H9 (cell line): Measurements from ENCODE around the gene GSTO2. TPM values are rescaled to one million over a fixed set of nuclear protein-coding genes. Genes with fewer than 3 reads are reported as not detected.

Experiments
- DNase-seq: peaks from one replicate; pipeline ENCODE4 v3.0.0-alpha.2; 2017
- H2AFZ ChIP-seq: one replicate; pipeline ENCODE4 v1.6.1; 2013; ENCODE audit warnings: mild to moderate bottlenecking, low read length, control low read depth, moderate library complexity
- H2AK5ac ChIP-seq: 2 replicates; pipeline ENCODE4 v1.6.1; 2013; ENCODE audit warnings: low read length, control low read depth, mixed read lengths; ENCODE audit not compliant: insufficient read length
- H2BK120ac ChIP-seq: one replicate; pipeline ENCODE4 v1.6.1; 2013; ENCODE audit warnings: low read depth, mild to moderate bottlenecking, low read length, control low read depth, inconsistent platforms; ENCODE audit not compliant: poor library complexity, severe bottlenecking
- H2BK12ac ChIP-seq: 2 replicates; pipeline ENCODE4 v1.6.1; 2013; ENCODE audit warnings: low read length, control low read depth, mixed read lengths, low read depth; ENCODE audit not compliant: insufficient read length
- H2BK15ac ChIP-seq: 2 replicates; pipeline ENCODE4 v1.6.1; 2013; ENCODE audit warnings: low read depth, low read length, control low read depth
- H2BK20ac ChIP-seq: one replicate; pipeline ENCODE4 v1.6.1; 2013; ENCODE audit warnings: low read depth, mild to moderate bottlenecking, low read length, control low read depth, inconsistent platforms; ENCODE audit not compliant: poor library complexity, severe bottlenecking
- H2BK5ac ChIP-seq: 2 replicates; pipeline ENCODE4 v1.6.1; 2013; ENCODE audit warnings: low read length, control low read depth, mixed read lengths; ENCODE audit not compliant: insufficient read length
- H3K14ac ChIP-seq: 2 replicates; pipeline ENCODE4 v1.6.1; 2013; ENCODE audit warnings: low read length, control low read depth; ENCODE audit not compliant: insufficient read depth
- H3K18ac ChIP-seq: 2 replicates; pipeline ENCODE4 v1.6.1; 2013; ENCODE audit warnings: low read depth, mild to moderate bottlenecking, mixed read lengths, low read length, control low read depth; ENCODE audit not compliant: insufficient read length
- H3K23ac ChIP-seq: 2 replicates; pipeline ENCODE4 v1.6.1; 2013; ENCODE audit warnings: low read length, control low read depth, mixed read lengths, low read depth; ENCODE audit not compliant: insufficient read length
- H3K23me2 ChIP-seq: 2 replicates; pipeline ENCODE4 v1.6.1; 2013; ENCODE audit warnings: low read depth, mild to moderate bottlenecking, mixed read lengths, low read length, control low read depth; ENCODE audit not compliant: insufficient read length, poor library complexity, severe bottlenecking
- H3K27ac ChIP-seq: 2 replicates; pipeline ENCODE4 v1.5.1; 2013; ENCODE audit warnings: low read length, control low read depth, mixed read lengths, low read depth; ENCODE audit not compliant: insufficient read length
- H3K27me3 ChIP-seq: 2 replicates; pipeline ENCODE4 v1.6.1; 2013; ENCODE audit warnings: low read length, control low read depth, inconsistent platforms; ENCODE audit not compliant: insufficient read depth
- H3K4ac ChIP-seq: 2 replicates; pipeline ENCODE4 v1.6.1; 2013; ENCODE audit warnings: low read depth, mild to moderate bottlenecking, control low read depth, inconsistent platforms, low read length, moderate library complexity
- H3K4me1 ChIP-seq: 2 replicates; pipeline ENCODE4 v1.6.1; 2013; ENCODE audit warnings: low read length, control low read depth, inconsistent platforms; ENCODE audit not compliant: insufficient read depth
- H3K4me2 ChIP-seq: 2 replicates; pipeline ENCODE4 v1.6.1; 2013; ENCODE audit warnings: low read length, control low read depth, mixed read lengths; ENCODE audit not compliant: insufficient read length, insufficient read depth
- H3K56ac ChIP-seq: 2 replicates; pipeline ENCODE4 v1.6.1; 2013; ENCODE audit warnings: low read depth, mild to moderate bottlenecking, mixed read lengths, low read length, control low read depth; ENCODE audit not compliant: insufficient read length
- H3K79me1 ChIP-seq: 2 replicates; pipeline ENCODE4 v1.6.1; 2013; ENCODE audit warnings: low read depth, mild to moderate bottlenecking, moderate library complexity, low read length, control low read depth, inconsistent platforms; ENCODE audit not compliant: insufficient read depth, poor library complexity, severe bottlenecking
- H3K79me2 ChIP-seq: 2 replicates; pipeline ENCODE4 v1.6.1; 2013; ENCODE audit warnings: low read length, control low read depth, inconsistent platforms; ENCODE audit not compliant: insufficient read depth
- H3K9ac ChIP-seq: 2 replicates; pipeline ENCODE4 v1.6.1; 2013; ENCODE audit warnings: low read length, control low read depth, mixed read lengths; ENCODE audit not compliant: insufficient read length; ENCODE audit errors: extremely low read depth
- H3K9me3 ChIP-seq: one replicate; pipeline ENCODE4 v1.6.1; 2013; ENCODE audit warnings: low read depth, low read length, inconsistent platforms; ENCODE audit not compliant: control insufficient read depth
- H3T11ph ChIP-seq: one replicate; pipeline ENCODE4 v1.6.1; 2013; ENCODE audit warnings: mild to moderate bottlenecking, low read length, control low read depth, inconsistent platforms
- H4K20me1 ChIP-seq: one replicate; pipeline ENCODE4 v1.6.1; 2013; ENCODE audit not compliant: control insufficient read depth, insufficient read length, insufficient read depth
- H4K5ac ChIP-seq: 2 replicates; pipeline ENCODE4 v1.6.1; 2013; ENCODE audit warnings: low read depth, mild to moderate bottlenecking, mixed read lengths, low read length, control low read depth; ENCODE audit not compliant: insufficient read length
- H4K8ac ChIP-seq: replicated peaks from 2 replicates; pipeline ENCODE4 v1.6.1; 2013; ENCODE audit warnings: low read length, control low read depth, mixed read lengths, low read depth; ENCODE audit not compliant: insufficient read length
- H4K91ac ChIP-seq: 2 replicates; pipeline ENCODE4 v1.6.1; 2013; ENCODE audit warnings: low read depth, mild to moderate bottlenecking, moderate library complexity, mixed read lengths, low read length, control low read depth; ENCODE audit not compliant: insufficient read length
- H3K27ac Mint-ChIP-seq, 3 experiments: 2 replicates in 2 of 3; 3 replicates in 1 of 3; pipeline ENCODE4 v1.8.0; 2020 to 2021; ENCODE audit warnings: mixed read lengths in 3 of 3, mild to moderate bottlenecking in 1 of 3, moderate library complexity in 1 of 3
- H3K27me3 Mint-ChIP-seq: 2 replicates; pipeline ENCODE4 v1.8.0; 2021; ENCODE audit warnings: low read depth, mild to moderate bottlenecking, moderate library complexity, mixed read lengths
- H3K36me3 Mint-ChIP-seq, 3 experiments: 2 replicates in 2 of 3; 3 replicates in 1 of 3; pipeline ENCODE4 v1.8.0; 2020 to 2021; ENCODE audit warnings: low read depth in 3 of 3, mixed read lengths in 3 of 3; ENCODE audit not compliant: insufficient read depth in 1 of 3
- H3K4me1 Mint-ChIP-seq, 2 experiments: 2 replicates each; pipeline ENCODE4 v1.8.0; 2020; ENCODE audit warnings: mixed read lengths in 2 of 2
- H3K4me3 Mint-ChIP-seq, 2 experiments: 2 replicates in 1 of 2; 3 replicates in 1 of 2; pipeline ENCODE4 v1.8.0; 2020 to 2021; ENCODE audit warnings: mild to moderate bottlenecking in 2 of 2, mixed read lengths in 2 of 2, moderate library complexity in 1 of 2
- H3K9me3 Mint-ChIP-seq, 2 experiments: 2 replicates in 1 of 2; 3 replicates in 1 of 2; pipeline ENCODE4 v1.8.0; 2020; ENCODE audit warnings: mild to moderate bottlenecking in 2 of 2, mixed read lengths in 2 of 2, moderate library complexity in 1 of 2
- WGBS: extraction: QIAGEN DNeasy Blood & Tissue Kit; methylation state at CpG from one replicate; pipeline ENCODE4 v1.1.7; 2013; ENCODE audit warnings: missing lambda C conversion rate, low lambda C conversion rate, mixed read lengths; ENCODE audit not compliant: insufficient read length; ENCODE audit errors: extremely low coverage; 5-methylcytosine and 5-hydroxymethylcytosine counted together
- total RNA-seq: library from RNA; stranded (reverse); gene quantifications from 2 replicates; pipeline ENCODE4 v1.2.1, GENCODE V29; 2021
- TF ChIP-seq, protein P1 (sequence below): fragments of 200-600 bp; sonication (generic); conservative IDR thresholded peaks from 3 replicates; pipeline ENCODE4 v1.8.0; 2021; ENCODE audit warnings: antibody characterized with exemption, mild to moderate bottlenecking

The GSTO2 gene
- total RNA-seq, 1 experiment from 2014 or later: 14.5 TPM

DNA sequence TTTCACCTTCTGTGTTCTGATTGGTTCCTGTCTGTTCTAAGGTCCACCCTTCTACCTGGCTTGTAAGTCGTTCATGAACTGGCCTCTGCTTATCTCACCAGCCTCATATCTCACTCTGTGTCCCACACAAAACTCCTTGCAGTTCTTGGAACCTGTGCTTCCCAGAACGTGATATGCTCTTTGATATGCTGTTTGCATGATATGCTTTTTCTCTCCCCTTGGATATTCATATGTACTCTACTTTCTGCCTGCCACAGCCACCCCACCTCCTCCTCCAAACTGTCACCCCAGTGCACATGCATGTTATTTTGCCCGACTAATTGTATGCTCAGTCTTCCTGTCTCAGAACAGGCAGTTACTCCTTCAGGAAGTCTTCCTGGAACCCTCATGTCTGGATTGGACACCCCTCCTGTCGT is 71.1 kb downstream of the GSTO2 start:
- H3K36me3 Mint-ChIP-seq: peaks cover 0 to 5% (median 0%) of the 10 kb centered on the region in 3 experiments; a peak in 1 of 7 replicates
- peaks cover 8% of the 10 kb centered on the region; the same call in 1 of the 2 replicates for H3K4me1 ChIP-seq
- no peak overlapping the region for H4K91ac ChIP-seq
- no peak overlapping the region for H3K56ac ChIP-seq
- H3K79me1 ChIP-seq: no peaks in the 10 kb centered on the region
- H2BK5ac ChIP-seq: no peak overlapping the region
- H3K23me2 ChIP-seq: peaks cover 12% of the 10 kb centered on the region
- H2AK5ac ChIP-seq: no peak overlapping the region
- no peak overlapping the region for H3K4me2 ChIP-seq
- TF ChIP-seq, protein P1, sequence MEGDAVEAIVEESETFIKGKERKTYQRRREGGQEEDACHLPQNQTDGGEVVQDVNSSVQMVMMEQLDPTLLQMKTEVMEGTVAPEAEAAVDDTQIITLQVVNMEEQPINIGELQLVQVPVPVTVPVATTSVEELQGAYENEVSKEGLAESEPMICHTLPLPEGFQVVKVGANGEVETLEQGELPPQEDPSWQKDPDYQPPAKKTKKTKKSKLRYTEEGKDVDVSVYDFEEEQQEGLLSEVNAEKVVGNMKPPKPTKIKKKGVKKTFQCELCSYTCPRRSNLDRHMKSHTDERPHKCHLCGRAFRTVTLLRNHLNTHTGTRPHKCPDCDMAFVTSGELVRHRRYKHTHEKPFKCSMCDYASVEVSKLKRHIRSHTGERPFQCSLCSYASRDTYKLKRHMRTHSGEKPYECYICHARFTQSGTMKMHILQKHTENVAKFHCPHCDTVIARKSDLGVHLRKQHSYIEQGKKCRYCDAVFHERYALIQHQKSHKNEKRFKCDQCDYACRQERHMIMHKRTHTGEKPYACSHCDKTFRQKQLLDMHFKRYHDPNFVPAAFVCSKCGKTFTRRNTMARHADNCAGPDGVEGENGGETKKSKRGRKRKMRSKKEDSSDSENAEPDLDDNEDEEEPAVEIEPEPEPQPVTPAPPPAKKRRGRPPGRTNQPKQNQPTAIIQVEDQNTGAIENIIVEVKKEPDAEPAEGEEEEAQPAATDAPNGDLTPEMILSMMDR: no peak
- no CpG with 5 or more reads among the region's 4 CpGs for WGBS
- no peak overlapping the region for H2AFZ ChIP-seq
- DNase-seq: no peak
- H3K4me3 Mint-ChIP-seq: peak overlapping the region in 1 of 2 experiments; percentile 57; a peak in 3 of 5 replicates
- peaks cover 11% of the 10 kb centered on the region; the same call in 1 of the 2 replicates for H3K79me2 ChIP-seq
- no peak overlapping the region for H4K5ac ChIP-seq
- H2BK20ac ChIP-seq: no peak overlapping the region
- no peak overlapping the region for H3K9ac ChIP-seq
- H3K4ac ChIP-seq: no peak overlapping the region
- H3K27ac ChIP-seq: no peak overlapping the region
- no peak overlapping the region for H3K14ac ChIP-seq
- no peak overlapping the region for H2BK12ac ChIP-seq
- no peak overlapping the region for H4K8ac ChIP-seq
- no peak overlapping the region for H2BK120ac ChIP-seq
- no peaks in the 10 kb centered on the region for H3K27me3 ChIP-seq
- peaks cover 38 to 40% of the 10 kb centered on the region in 2 experiments for H3K4me1 Mint-ChIP-seq
- no peak overlapping the region for H3K23ac ChIP-seq
- H3K9me3 Mint-ChIP-seq: no peaks in the 10 kb centered on the region
- H3K27me3 Mint-ChIP-seq: peaks cover 3% of the 10 kb centered on the region
- no peak overlapping the region for H3T11ph ChIP-seq
- no peak overlapping the region; a peak in 1 of 7 replicates for H3K27ac Mint-ChIP-seq
- H2BK15ac ChIP-seq: no peak overlapping the region
- no peaks in the 10 kb centered on the region for H3K9me3 ChIP-seq
- no peaks in the 10 kb centered on the region for H4K20me1 ChIP-seq
- H3K18ac ChIP-seq: no peak overlapping the region
